DMS 273 (cell line): ENCODE data around the gene DRC3.
"Not testable (repeated sequence)": the region's sequence is repeated elsewhere in the genome, so short reads cannot be mapped to it uniquely, and the experiment has no call there.

Experiments used
- DNase-seq: peaks from one replicate; lab custom pipeline; 2025; ENCODE audit not compliant: unreplicated experiment; lab: John Stamatoyannopoulos, UW

The DRC3 gene

DNA sequence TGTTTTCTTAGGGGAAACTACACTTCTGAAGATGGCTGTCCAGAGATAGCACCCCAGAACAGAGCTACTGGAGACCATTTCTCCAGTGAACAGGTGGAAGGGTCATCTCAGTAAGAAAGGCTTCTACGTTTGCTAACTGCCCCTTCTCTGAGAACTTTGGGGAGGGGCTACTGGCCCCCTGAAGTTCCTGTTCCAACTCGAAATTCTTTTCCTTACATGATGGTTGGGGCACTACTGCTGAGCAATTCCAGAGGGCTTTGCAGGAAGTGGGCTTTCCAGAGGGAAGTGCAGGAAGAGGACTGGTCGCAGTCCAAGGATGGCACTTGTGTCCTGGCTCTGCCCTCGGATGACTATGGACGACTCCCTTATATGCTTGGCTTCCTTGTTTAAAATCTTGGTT is 31.6 kb upstream of the DRC3 start:
- no peak for DNase-seq

DNA sequence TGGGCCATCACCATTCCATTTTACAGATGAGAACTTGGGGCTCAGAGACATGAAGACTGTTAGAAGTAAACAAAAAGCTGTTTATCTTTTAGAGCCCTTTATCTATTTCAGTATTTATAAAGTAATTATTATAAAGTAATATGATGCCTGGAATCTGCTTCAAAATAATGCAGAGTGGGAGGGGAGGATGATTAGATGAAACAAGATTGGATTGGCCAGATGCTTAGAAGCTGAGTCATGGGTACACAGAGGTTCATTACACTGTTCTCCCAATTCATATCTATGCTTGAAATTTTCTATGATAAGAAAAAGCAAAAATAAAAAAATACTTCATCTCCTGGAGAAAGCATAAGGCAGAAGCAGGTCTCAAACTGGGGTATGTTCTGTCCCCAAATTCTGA is 29.8 kb upstream of the DRC3 start:
- no peak for DNase-seq

DNA sequence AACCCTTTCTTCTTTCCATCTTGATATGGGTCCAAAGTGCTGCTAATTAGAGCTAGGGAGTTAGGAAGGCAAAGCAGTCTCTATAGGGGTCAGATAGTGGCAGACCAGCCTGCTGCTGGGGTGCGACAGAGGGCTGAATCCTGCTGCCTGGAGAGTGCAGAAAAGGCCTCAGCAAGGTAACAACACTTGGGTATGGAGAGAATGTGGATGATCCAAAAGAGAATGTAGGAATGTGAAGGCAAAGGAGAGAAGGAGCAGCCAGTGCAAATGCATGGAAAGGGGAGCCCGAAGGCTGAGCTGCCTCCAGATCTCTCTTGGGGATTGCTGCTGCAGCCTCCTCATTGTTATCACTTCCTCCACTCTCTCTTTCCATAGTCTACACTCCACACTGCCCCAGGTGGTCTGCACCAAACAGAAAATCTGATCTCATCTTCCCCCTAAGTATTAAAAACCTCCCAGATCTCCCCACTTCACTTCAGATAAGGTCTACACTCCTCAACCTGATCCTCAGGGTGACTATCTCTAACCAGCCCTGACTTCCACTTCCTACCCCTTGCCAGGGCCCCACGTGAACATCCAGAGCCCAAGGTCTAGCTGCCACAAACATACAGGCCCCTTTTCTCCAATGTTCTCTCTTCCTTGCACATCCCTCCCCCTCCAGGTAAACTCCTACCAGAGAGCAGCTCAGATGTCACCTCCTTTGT is 29.2 kb upstream of the DRC3 start:
- DNase-seq, result no peak

DNA sequence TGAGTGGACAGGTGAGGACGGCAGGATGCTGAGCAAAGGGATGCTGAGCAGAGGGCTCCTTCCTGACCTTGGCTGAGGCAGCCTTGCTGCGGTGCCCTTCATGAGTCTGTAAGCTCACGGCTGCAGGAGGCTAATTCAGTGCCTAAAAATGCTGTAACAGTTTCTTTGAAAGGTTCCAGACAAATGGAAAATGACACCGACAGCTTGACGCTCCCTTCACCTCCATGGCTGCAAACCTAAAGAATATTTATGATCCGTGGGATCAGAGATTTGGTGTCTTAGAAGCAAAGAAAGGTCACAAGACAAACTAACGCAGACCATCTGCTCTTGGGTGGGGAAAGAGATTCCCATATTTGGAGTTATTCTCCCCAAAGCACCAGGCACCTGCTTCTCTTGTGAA is 28.4 kb upstream of the DRC3 start:
- no peak for DNase-seq

DNA sequence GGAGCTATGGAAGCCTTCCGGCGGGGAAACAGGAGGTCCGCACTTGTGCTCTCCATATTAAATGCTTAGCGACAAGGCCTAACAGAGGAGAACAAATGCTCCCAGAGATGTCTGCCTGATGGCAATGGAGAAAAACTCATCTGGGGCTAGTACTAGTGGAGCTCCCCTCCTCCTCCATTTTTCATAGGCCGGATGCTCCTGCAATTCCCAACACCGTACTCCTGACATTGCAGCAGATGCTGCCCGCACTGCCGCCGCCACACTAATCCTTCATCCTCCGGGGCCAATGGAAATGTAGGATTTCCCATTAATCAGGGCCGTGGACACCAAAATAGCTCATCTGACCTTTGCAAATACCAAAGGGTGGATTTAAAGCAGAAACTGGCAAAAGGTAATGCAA is 27.9 kb upstream of the DRC3 start:
- no peak for DNase-seq

DNA sequence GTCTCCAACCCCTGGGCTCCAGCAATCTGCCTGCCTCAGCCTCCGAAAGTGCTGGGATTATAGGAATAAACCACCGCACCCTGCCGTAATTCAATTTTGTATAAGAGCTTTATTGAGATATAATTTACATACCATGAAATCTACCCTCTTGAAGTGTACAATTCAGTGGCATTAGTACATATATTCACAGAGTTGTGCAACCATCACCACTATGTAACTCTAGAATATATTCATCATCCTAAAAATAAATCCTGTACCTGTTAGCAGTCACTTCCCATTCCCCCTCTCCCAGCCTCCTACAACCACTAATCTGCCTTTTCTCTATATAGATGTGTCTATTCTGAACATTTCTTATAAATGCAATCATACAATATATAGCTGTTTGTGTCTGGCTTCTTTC is 26.6 kb upstream of the DRC3 start:
- no peak for DNase-seq

DNA sequence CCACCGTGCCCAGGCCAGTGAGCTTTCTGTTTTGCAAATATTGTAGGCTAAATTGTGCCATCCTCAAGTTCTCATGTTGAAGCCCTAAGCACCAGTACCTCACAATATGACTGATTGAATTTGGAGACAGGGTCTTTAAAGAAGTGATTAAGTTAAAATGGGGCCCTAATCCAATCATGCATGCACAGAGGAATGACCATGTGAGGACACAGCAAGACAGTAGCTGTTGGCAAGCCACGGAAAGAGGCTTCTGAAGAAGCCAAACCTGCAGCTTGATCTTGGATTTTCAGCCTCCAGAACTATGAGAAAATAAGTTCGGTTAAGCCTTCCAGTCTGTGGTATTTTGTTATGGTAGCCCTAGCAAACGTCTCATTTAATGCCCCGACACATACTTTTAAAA is 25.4 kb upstream of the DRC3 start:
- no peak for DNase-seq

DNA sequence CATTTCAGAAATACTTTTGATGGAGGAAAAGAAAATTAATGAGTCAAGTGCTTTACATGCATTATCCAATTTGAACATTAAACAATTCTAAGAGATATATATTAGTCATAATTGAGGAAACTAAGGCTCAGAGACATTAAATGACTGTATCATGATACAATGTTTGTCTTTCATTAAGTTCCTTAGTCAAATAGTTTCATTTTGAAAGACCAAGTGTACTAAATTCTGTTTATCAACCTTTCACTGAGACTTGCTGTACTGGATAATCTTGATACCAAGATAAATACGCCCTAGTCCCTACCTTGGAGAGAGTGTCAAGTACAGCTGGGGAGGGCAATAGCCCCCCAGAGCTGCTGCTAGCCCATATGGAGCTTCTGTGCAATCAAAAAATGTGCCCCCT is 24.7 kb upstream of the DRC3 start:
- DNase-seq, result no peak

DNA sequence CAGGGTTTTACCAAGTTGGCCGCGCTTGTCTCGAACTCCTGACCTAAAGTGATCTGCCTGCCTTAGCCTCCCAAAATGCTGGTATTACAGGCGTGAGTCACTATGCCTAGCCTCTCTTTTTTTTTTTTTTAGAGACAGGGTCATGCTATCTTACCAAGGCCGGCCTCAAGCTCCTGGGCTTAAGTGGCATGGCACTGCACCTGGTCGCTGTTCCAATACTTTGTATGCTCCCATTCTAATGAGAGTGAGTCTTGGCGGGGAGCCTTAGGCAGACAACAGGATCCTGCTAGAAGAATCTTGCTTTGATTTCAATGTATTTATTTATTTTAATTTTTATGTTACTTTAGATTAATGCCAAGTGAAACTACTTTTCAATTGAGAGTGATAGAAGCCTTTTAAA is 22.3 kb upstream of the DRC3 start:
- no peak for DNase-seq

DNA sequence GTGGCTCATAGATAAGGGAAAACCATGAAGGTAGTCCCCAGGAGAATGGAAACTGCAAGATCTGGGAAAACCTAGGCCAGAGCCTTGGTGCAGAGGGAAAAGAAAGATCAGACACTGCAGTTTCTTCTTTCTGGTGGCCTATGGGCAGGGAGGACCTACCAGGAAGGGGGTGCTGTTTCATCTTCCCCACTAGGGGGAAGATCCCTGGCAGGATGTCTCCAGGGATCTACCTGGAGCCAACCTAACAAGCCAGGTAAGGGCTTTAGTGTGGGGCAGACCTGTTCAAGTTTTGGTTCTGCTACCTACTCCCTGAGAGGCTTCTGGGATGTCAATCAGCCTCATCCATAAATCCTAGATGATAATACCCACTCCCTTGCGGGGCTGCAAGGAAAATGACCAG is 21.9 kb upstream of the DRC3 start:
- no peak for DNase-seq

DNA sequence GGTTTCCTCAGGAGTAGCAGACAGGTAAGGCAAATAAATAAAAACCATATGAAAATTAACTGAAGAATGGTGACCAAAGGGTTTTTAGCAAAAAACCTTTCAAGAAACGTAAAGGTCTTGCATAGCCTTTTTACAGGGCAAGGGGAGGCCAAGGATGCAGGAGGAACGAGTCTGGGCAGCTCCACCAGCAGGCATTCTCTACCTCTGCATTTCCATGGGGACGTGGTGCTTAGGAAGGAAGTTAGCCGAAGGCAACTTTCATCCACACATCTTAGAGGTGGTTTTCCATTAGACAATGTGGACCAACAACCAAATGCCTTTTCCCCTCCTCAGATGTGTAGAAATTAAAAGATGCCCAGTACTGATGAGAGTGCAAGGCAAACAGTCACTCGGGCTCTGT is 21.1 kb upstream of the DRC3 start:
- no peak for DNase-seq

DNA sequence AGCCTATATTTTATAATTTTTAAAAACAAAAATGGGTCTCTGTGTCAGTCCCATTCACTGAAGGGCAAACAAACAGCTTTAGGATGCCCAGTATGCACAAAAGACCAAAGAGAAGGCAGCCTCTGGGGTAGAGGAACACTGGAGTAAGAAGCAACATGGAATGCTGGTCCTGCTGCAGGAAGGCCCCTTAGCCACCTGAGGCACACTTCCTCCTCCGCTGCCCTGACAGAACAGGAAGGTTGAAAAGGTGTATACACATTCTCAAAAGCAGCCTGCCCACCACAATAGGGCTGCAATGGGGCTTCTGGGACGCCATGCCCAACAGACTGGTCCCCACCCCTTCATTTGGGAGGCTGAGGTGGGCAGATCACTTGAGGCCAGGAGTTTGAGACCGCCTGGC is 20.0 kb upstream of the DRC3 start:
- no peak for DNase-seq

DNA sequence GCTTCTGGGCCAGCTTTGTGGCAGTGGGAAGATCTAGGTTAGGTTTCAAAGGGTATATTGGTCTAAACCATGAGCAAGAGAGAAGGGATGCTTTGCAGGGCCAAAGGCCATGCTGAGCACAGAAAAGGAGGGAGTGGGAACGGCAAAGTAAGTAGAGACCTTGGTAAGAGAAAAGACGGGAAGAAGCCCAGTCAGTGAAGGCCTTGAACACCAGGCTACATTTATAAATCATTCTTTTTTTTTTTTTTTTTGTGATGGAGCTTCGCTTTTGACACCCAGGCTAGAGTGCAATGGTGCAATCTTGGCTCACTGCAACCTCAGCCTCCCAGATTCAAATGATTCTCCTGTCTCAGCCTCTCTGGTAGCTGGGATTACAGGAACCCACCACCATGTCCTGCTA is 18.6 kb upstream of the DRC3 start:
- no peak for DNase-seq

DNA sequence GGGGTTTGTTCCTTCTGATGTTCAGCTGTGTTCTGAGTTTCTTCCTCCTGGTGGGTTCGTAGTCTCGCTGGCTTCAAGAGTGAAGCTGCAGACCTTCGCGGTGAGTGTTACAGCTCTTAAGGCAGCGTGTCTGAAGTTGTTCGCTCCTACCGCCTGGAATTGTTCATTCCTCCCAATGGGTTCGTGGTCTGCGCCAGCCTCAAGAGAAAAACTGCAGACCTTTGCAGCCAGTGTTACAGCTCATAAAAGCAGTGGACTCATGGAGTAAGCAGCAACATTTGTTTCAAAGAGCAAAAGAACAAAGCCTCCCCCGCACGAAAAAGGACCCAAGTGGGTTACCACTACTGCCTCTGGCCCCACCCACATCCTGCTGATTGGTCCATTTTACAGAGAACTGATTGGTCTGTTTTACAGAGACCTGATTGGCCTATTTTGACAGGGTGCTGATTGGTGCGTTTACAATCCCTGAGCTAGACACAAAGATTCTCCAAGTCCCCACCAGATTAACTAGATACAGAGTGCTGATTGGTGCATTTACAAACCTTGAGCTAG is 16.8 kb upstream of the DRC3 start:
- not testable (repeated sequence) for DNase-seq

DNA sequence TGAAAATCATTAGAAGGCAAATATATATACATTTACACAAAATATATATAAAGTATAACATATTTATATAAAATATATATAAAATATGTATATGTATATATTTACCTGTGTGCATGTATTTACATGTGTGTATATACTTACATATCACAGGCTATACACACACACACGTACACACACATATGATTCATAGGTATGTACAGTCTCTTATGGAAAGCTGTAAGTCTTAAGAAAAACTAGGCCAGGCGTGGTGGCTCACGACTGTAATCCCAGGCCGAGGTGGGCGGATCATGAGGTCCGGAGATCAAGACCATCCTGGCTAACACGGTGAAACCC is 15.1 kb upstream of the DRC3 start:
- DNase-seq, result no peak

DNA sequence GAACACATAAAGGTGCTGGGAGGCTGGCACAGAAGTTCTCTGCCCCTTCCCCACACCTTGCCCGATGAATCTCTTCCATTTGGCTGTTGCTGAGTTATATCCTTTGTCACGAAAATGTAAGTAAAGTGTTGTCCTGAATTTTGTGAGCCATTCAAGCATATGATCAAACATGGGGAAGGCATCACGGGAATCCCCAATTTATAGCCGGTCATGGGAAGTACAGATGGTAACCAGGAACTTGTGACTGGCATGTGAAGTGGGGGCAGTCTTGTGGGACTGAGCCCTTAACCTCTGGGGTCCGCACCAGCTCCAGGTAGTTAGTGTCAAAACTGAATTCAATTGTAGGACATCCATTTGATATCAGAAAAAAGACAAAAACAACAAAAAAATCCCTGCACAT is 13.7 kb upstream of the DRC3 start:
- DNase-seq, result no peak

DNA sequence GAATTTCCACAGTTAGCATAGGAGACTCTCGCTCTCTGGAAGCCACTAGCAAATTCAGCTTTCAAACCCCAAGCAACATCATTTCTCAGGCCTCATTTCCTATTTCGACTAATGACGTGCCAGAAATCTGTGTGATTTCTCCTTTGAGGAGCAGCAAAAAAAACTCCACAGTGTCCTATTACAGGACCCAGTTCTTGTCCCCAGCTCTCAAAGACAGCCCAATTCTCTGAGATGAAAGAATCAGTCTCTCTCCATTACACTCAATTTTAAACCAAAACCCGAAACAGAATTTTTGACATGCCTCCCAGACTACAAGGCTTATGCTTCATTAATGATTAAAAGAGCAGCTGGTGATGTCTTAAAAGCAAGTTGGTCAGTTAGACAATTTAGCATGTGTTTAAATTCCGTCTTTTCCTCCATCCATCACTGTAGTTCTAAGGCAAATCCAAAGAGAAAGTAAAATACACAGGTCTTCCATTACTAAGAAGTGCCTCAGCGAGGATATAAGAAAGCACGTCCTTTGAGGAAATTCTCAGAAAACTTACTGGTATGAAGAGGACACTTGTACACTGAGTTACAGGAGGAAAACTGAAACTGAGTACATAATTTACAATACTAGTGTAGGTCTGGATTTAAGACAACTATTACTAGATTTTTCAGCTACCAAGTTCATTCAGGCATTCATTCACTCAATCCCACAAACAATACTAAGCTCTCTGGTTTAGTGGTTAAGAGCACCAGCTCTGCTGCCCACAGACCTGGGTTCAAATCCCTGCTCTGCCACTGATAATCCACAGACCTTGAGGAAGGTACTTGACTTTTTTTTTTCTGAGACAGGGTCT is 12.9 kb upstream of the DRC3 start:
- DNase-seq, result peak; percentile 32

DNA sequence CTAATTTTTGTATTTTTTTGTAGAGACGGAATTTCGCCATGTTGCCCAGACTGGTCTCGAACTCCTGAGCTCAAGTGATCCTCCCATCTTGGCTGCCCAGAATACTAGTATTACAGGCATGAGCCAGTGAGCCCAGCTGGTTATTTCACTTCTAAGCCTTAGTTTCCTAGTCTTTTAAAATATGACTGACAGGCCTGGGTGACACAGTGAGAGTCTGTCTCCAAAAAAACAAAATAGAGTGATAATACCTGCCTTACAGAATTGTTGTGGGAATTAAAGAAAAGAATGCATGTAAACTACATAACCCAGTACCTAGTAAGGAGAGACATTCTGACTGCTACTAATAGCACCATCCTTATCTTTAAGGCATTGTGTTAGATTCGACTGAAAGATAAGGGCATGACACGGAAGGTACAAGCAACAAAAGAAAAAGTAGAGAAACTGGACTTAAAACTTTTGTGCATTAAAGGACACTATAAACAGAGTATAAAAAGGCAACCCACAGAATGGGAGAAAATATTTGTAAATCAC is 12.1 kb upstream of the DRC3 start:
- DNase-seq, result no peak

DNA sequence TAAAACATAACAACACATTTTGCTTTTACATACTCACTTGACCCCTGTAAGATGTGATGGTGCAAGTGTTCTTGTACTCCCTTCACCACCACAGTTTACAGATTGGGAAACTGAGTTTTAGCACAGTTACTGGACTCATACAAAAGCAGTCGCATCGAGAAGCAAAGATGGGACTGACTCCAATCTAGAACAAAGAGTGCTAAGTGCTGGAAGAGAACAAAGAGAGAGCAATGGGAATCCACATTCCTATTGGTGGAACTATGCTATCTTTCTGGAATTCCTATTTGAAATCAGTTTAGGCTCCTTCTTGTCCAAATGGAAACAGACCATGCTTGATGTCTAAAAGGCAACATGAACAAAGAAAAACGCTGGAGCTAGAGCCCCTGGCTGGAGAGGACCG is 9.6 kb upstream of the DRC3 start:
- no peak for DNase-seq

DNA sequence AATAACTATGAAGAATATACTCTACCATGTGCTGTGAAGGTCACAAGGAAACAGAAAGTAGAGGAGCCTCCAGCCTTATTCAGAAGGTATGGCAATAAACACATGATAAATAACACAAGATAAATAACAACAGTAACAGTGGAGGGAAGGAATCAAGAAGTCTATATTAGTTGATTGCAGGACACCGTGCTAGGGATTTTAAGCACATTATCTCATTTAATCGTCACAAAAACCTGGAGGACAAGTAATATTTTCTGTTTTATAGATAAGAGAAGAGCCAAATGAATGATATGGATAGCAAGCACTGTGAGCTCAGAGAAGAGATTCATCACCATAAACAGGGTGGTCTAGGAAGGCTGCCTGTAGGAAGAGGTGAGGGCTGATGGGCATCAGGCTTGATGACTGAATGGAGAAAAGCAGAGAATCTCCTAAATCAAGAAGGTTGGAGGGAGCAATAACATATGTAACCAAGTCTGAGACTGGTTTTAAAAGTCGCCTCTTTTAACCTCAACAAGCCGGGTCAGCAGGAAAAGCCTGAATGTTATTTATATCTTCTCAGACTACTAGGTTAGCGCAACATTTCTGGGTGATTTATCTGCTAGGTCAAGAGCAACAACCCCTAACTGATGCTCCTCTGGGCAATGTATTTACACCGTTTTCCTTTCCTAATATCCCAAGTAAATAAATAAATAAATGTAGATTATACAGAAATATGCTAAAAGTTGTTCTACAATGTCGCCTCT is 8.8 kb upstream of the DRC3 start:
- DNase-seq, result no peak

DNA sequence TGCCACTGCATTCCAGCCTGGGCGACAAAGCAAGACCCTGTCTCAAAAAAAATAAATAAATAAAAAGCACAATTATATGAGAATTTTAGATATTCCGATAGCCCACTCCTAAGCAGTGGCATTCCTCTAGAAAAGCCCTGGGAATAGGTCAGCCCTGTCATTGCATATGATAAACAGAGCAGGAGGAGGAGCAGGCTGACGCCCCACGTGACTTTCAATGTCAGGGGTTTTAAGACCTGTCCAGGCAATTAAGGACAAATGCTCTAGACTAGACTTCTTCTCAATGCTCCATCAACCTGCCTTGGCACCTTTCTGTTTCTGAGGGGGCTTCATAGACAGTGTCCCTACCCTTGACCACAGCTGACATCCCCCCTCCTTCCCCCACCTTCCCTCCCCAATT is 8.0 kb upstream of the DRC3 start:
- no peak for DNase-seq
